Measurements from ENCODE around the gene ABCF3. TPM values are rescaled to one million over a fixed set of nuclear protein-coding genes. Genes with fewer than 3 reads are reported as not detected.

Gene ABCF3
- total RNA-seq, 6 experiments from 2014 or later: 33.7 to 40.6 (median 38.5) TPM

DNA sequence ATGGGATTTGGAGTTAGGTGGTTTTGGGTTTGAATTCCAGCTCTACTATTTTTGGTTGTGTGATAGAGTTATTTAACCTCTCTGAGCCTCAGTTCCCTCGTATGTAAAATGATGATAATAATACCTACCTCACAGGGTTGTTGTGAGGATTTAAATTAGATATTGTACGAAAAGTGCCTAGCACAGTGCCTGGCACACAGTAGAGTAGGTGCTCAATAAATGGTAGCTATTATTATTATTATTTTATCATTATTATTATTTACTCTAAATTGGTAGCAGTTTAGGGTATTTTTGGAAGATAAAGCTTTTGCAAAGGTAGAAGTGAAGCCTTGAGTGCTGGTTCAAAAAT lies 12.7 kb upstream of the ABCF3 start:
- WGBS (ENCODE audit: insufficient coverage, low coverage, low lambda C conversion rate, missing lambda C conversion rate): 87% methylated on average over 2 of the region's 2 CpGs
- Histone ChIP-seq H3K27me3 (no peaks in the 10 kb centered on the region), H3K27ac (no peak overlapping the region), H3K4me1 (peaks cover 0 to 12% (median 2%) of the 10 kb centered on the region in 4 donors), H3K4me3 (no peak overlapping the region), H3K9me3 (no peaks in the 10 kb centered on the region), H3K36me3 (peaks cover 0 to 34% (median 12%) of the 10 kb centered on the region in 4 donors)
- DNase-seq (no peak), ATAC-seq (no peak)
- intact Hi-C loops (cut with DNase I): no loop called here
- no peak for TF ChIP-seq POLR2A (IDR thresholded peaks at IDR 0.05)
- TF ChIP-seq, protein P1, sequence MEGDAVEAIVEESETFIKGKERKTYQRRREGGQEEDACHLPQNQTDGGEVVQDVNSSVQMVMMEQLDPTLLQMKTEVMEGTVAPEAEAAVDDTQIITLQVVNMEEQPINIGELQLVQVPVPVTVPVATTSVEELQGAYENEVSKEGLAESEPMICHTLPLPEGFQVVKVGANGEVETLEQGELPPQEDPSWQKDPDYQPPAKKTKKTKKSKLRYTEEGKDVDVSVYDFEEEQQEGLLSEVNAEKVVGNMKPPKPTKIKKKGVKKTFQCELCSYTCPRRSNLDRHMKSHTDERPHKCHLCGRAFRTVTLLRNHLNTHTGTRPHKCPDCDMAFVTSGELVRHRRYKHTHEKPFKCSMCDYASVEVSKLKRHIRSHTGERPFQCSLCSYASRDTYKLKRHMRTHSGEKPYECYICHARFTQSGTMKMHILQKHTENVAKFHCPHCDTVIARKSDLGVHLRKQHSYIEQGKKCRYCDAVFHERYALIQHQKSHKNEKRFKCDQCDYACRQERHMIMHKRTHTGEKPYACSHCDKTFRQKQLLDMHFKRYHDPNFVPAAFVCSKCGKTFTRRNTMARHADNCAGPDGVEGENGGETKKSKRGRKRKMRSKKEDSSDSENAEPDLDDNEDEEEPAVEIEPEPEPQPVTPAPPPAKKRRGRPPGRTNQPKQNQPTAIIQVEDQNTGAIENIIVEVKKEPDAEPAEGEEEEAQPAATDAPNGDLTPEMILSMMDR (IDR thresholded peaks at IDR 0.05): no peak

DNA sequence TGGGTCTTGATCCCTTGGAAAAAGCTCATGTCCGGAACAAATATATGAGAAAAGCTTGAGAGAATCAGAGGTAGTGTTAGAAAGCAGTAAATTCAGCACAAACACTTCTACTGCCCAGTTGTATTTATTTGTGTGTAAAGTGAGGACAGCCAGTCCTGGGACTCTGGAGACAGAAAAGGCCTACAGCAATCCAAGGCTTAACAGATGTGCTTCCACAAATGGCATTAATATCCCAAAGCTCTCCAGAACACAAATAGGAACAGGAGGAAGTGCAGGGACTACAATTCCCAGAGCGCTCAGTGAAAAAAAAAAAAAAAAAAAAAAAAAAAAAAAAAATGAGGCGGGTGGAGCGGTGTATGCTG lies 11.7 kb upstream of the ABCF3 start:
- Histone ChIP-seq H3K4me3 (no peak overlapping the region), H3K27ac (no peak overlapping the region), H3K9me3 (no peaks in the 10 kb centered on the region), H3K27me3 (no peaks in the 10 kb centered on the region), H3K36me3 (peaks cover 0 to 43% (median 13%) of the 10 kb centered on the region in 4 donors), H3K4me1 (peaks cover 0 to 12% (median 2%) of the 10 kb centered on the region in 4 donors)
- no peak for TF ChIP-seq POLR2A (IDR thresholded peaks at IDR 0.05)
- TF ChIP-seq, protein P1 (IDR thresholded peaks at IDR 0.05): no peak
- intact Hi-C loops (cut with DNase I): no loop called here
- DNase-seq: no peak
- ATAC-seq: no peak
- 25% methylated on average over 2 of the region's 4 CpGs for WGBS (ENCODE audit: insufficient coverage, low coverage, low lambda C conversion rate, missing lambda C conversion rate)

DNA sequence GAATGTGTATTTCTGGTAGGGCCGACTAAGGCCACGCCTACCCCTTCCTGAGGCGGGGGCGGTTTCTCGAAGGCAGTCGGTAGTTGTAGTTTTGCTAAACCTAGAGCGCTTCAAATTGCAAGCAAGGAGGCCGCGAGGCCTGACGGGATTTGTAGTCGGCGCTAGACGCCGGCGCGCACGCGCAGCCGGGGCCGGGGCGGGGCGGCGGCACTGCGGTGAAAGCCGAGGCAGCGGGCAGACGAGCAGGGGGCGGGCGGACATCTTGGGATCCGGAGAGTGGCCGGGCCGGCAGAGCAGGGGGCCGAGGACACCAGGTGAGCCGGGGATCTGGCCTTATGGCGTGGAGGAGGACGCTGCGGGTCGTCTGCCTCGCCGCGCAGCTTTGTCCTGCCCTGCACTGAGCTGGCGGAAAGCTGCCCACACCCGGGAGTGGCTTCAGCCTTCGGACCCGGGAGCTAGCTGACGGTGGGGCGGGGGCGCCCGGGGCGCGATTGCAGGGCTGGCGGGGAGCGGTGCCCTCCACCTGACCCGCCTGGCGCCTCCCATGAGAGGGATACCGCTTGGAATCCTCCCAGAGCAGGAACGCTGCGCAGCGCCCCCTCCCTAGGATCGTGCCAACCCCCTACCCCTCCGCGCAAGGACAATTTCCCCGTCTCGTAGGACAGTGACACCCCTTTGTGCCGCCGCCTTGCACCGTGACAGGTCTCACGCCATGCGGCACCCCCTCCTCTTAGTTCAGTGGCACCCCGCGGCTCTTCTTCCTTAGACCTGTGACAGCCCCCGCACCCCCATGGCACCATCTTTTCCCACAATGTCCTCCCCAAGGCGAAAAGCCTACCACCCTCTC lies 11.1 kb upstream of the ABCF3 start, which contains the start of gene AP2M1:
AP2M1 (plus strand) TSS at position 210 of the 847 bp plus-strand sequence. CDS start 2,139 bp downstream, outside the sequence.
- DNase-seq: peak; percentile 97 to 99 (median 98)
- intact Hi-C loops (cut with DNase I): no loop called here
- H3K36me3 ChIP-seq: peaks cover 0 to 49% (median 16%) of the 10 kb centered on the region in 4 donors
- no peaks in the 10 kb centered on the region for H3K27me3 ChIP-seq
- peak within 1 kb of the TSS; percentile 74 to 100 (median 95) for H3K4me3 ChIP-seq
- peak; percentile 77 for TF ChIP-seq POLR2A (IDR thresholded peaks at IDR 0.05)
- TF ChIP-seq, protein P1 (IDR thresholded peaks at IDR 0.05): no peak
- peak within 1 kb of the TSS; percentile 76 to 86 (median 84) for H3K27ac ChIP-seq
- WGBS (ENCODE audit: insufficient coverage, low coverage, low lambda C conversion rate, missing lambda C conversion rate): 0% methylated on average over 23 of the region's 73 CpGs
- H3K9me3 ChIP-seq: no peaks in the 10 kb centered on the region
- H3K4me1 ChIP-seq: peaks cover 0 to 12% (median 2%) of the 10 kb centered on the region in 4 donors
- ATAC-seq: peak; percentile 91 to 96 (median 92)

DNA sequence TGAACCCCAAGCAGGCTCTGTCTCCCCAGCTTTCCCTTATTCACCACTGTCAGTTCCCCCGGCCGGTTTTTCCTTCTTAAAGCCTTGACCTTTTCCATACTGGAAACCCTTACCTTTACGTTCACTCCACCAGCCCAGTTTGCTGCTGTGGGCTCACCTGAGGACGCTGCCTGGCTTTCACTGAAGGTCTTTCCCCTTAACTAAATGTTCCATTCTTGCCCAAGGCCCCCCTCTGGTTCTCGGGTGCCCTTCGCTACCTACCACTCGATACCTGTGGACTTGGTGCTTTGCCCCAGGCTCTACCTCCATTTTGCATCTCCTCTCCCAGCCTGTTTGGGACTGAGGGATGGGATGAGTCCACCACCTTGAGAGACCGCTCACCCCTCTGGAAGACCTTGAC lies 10.5 kb upstream of the ABCF3 start:
- Histone ChIP-seq H3K4me3 (peak overlapping the region; percentile 74 to 100 (median 95)), H3K36me3 (peaks cover 0 to 50% (median 18%) of the 10 kb centered on the region in 4 donors), H3K4me1 (peaks cover 0 to 12% (median 2%) of the 10 kb centered on the region in 4 donors), H3K9me3 (no peaks in the 10 kb centered on the region), H3K27ac (peak overlapping the region; percentile 24 to 86 (median 84)), H3K27me3 (no peaks in the 10 kb centered on the region)
- 8% methylated on average over 8 of the region's 8 CpGs for WGBS (ENCODE audit: insufficient coverage, low coverage, low lambda C conversion rate, missing lambda C conversion rate)
- no peak for ATAC-seq
- intact Hi-C loops (cut with DNase I): no loop called here
- no peak for DNase-seq
- no peak for TF ChIP-seq POLR2A (IDR thresholded peaks at IDR 0.05)
- TF ChIP-seq, protein P1 (IDR thresholded peaks at IDR 0.05): no peak

All from right lobe of liver (tissue), 6 donors.